ENCODE measurements around the gene ZBTB7C.

DNA sequence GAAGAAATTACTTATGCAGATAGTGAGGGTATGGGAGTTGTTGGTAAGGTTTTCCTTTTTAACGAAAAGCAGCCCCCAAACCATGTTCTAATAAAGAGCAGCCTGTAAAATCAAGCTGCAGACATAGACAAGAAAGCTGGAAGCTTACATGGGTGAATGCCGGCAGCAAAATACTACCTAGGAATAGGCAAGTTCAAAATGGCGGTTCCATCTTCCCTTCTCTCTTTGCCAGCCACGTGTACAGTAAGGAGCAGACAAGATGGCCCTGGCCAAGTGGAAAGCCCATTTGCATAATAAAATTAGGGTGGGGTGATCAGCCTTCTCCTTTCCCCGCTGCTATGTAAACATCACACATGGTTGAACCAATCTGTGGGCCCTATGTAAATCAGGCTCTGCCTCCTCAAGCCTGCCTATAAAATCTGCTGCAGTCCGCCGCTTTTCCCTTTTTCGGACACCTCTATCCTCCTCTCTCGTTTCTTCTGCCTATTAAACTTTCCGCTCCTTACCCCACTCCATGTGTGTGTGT is 155.0 kb downstream of the ZBTB7C start:
- TF ChIP-seq, protein P1, sequence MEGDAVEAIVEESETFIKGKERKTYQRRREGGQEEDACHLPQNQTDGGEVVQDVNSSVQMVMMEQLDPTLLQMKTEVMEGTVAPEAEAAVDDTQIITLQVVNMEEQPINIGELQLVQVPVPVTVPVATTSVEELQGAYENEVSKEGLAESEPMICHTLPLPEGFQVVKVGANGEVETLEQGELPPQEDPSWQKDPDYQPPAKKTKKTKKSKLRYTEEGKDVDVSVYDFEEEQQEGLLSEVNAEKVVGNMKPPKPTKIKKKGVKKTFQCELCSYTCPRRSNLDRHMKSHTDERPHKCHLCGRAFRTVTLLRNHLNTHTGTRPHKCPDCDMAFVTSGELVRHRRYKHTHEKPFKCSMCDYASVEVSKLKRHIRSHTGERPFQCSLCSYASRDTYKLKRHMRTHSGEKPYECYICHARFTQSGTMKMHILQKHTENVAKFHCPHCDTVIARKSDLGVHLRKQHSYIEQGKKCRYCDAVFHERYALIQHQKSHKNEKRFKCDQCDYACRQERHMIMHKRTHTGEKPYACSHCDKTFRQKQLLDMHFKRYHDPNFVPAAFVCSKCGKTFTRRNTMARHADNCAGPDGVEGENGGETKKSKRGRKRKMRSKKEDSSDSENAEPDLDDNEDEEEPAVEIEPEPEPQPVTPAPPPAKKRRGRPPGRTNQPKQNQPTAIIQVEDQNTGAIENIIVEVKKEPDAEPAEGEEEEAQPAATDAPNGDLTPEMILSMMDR (optimal IDR thresholded peaks at IDR 0.05 in 1 of 3, IDR thresholded peaks at IDR 0.05 in 1 of 3, conservative IDR thresholded peaks at IDR 0.05 in 1 of 3; ENCODE audit: extremely low read depth in 1 of 3, insufficient read depth in 2 of 3, low read length in 3 of 3), result no peak
- TF ChIP-seq EZH2 (IDR thresholded peaks at IDR 0.05; ENCODE audit: low read length), result no peak
